IPS-NIHi7 (cell line): ENCODE results near the gene ZFP1.
"Not testable (repeated sequence)": the region's sequence is repeated elsewhere in the genome, so short reads cannot be mapped to it uniquely, and the experiment has no call there.

ENCODE experiments used
- DNase-seq: peaks from one replicate; pipeline ENCODE4 v3.0.0; 2012; ENCODE audit warnings: mixed read lengths; ENCODE audit errors: extremely low spot score

ZFP1 gene

DNA sequence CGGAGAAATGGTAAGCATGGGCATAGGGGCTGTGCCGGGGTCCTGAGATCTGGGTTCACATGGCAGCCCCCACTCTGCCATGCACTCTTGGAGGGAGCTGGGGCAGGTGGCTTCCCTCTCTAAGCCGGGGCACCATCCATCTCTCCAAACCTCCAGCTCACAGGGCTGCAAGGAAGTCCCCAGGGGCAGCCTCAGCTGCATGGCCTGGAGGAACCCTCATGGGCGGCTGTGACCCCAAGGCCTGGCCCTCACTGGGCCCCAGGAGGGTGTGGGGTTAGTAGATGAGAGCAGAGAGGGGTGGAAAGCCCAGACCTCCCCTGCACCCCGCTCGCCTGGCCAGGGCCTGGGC, 56.1 kb downstream of the ZFP1 start:
- DNase-seq: no peak

DNA sequence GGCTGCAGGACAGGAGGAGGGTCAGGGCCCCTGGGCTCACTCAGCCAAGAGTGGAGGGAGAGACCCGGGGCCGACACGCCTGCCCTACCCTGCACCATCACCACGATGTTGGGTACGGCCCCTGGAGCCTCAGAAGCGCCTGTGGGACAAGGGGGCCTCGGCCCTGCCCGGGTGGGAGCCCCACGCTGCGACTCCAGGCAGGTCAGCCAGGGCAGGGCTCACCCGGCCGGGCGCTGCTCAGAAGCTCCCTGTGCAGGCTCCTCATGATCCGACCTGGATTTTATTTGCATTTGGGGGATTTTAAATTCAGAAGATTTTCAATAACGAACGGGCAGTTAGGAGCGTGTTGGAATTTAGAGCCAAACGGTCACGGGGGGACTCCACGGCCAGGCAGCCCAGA, 56.6 kb downstream of the ZFP1 start:
- not testable (repeated sequence) for DNase-seq

DNA sequence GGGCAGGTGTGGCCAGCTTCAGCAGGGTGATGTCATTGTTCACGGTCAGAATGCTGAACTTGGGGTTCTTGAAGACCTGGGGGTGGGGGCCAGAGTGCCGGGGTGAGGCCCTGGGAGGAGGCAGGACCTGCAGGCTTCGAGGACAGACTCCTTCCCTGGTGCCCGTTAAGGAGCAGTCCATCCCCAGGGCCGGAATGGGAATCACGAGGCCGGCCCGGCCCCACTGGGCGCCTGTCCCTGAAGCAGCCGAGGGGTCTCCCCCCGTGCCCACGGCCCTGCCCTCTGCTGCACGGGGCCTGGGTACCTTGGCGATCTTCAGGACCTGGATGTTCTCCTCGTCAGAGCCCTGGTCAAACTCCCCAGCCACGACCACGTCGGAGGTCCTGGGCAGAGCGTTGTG, 57.1 kb downstream of the ZFP1 start:
- DNase-seq: not testable (repeated sequence)

DNA sequence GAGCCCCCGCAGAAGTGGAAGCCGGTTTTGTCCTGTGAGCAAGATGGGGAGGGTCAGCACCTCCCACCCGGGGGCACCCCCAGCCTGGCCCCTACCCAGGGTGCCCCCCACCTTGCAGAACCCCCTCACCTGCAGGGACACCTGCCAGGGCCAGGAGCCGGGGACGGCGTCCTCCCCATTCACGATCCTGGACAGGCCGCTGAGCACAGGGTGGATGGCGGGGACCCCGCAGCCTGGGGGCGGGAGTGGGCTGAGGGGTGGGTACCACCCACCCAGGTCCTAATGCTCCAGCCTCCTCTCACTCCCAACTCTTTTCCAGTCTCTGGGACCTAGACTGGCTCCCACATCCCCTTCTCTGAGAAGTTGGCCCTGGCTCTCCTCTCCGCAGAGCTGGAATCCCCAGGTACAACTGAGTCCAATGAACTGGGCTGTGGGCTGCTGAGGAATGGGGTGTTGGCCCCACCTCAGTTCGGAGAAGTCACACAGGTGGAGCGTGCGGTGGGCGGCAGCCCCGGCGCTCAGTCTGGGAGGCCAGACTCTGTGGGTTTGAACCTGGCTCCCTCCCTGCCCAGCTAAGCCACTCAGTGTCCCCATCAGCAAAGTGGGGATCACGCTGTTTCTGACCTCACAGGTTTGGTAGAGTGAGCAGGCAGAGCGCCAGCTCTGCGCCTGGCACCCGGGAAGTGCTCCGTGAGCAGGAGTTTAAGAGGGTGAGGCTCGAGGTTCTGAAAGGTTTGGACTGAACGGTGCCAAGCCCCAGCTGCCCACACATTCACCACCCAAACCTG, 57.8 kb downstream of the ZFP1 start:
- DNase-seq: not testable (repeated sequence)

DNA sequence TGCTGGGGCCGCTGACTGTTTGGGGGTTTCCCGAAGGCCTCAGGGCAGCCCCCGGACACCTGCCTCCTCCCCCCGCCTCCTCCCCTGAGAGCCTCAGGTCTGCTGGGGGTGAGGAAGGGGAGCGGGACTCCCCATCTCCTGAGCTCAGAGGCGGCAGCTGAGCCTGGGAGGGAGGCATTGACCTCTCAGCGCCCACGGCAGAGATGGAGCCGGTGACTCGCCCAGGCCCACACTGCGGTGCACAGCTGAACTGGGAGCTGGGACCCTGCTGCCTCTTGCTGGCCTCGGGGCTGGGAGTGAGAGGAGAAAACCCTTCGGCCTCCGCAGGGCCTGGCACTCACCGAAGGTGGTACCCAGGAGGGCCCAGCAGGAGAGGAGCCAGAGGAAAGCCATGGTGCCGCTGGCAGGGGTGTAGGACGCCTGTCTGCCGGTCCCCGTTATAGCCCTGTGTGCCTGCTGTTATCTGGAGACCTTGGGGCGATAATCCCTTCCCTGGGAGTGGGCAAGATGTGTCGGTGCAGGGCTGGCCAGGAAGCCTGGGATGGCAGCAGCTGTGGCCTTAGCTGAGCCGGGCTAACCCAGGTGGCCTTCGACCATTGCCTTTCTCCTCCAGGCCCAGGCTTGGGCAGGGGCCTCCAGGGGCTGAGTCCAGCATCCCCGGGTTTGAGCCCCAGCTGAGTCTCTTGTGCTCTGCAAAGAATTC, 58.6 kb downstream of the ZFP1 start, which contains the start of gene CTRB2:
TSS of gene CTRB2 (minus strand) at position 413 of the 703 bp plus-strand sequence. CDS start at position 393, 20 bp downstream.
- DNase-seq: peak; percentile 10

DNA sequence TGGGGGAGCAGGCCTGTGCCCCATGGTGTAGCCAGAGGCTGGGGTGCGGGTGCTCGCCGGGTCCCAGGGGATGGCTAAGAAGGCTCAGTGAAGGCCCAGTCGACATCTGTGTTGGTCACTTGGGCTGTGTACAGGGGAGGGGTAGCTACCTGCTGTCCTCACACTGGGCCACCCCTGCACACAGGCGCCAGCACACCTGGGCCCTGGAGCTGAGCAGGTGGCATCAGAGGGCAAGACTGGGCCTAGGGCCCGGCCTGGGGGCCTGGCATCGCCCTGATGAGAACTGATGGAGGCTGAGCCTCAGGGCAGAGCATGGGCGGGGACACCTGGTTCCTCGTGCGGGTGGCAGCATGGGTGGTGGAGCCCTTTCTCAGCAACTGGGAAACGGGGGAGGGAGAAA, 59.5 kb downstream of the ZFP1 start:
- no peak for DNase-seq

DNA sequence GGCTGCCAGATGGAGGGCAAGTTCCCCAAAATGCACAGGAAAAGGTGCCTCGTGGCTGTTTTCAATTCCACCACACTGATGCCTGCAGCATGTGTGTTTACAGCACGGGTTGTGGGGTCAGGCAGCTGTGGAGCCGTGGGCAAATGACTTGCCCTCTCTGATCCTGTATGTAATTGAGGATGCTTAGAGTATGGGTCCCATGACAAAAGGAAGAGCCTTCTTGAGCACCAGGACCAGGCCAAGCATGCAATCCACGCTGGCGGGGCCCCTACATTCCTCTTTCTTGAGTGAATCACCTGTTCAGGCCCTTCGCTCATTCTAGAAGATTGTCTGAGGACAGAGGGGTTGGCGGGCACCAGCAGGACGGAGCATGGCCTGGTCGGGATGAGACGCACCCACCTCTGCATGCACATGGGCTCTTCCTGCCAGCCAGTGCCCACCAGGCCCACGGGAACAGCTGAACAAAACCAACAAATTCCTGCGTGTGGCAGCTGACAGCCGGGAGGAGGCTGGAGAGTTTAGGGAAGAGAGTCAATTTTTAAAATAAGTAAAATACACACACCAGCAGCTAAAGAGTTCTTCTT, 60.0 kb downstream of the ZFP1 start:
- DNase-seq: no peak

DNA sequence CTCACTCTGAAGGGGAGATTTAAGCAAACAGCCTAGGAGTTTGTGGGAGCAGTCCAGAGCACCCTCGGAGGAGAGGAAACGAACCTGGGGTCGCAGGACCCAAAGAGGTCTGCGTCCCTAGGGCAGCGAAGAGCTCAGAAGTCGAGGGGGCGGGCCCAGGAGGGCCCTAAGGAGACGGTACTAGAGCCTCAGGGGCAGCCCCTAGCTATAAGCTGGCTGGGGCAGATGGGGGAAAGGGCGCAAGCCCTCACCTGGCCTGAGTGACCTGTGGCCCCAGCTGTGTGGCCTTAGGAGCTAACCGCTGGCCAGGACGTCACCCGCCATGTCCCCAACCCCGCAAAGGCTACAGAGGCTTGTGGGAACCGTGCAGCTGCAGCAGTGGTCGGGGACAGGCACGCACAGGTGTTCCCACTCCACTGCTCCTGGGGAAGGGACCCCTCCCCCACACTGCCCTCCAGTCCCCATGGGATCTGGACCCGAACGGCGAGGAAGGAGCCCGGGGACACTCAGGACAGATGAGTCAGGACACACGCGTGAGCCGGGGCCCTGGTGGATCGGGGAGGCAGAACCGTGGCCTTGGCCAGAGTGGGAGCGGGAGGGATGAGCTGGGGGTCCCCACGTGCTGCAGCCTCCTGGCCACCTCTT, 60.7 kb downstream of the ZFP1 start:
- DNase-seq: no peak

DNA sequence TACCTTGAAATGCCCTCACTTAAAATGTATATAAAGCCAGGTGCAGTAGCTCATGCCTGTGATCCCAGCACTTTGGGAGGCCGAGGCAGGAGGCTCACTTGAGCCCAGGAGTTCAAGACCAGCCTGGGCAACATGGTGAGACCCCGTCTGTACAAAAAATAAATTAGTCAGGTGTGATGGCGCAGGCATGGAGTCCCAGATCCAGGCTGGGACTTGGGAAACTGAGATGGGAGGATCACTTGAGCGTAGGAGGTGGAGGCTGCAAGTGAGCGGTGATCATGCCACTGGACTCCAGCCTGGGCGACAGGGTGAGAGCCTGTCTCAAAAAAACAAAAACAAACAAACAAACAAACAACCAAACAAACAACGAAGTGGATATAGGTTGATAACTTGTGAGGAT, 61.2 kb downstream of the ZFP1 start:
- not testable (repeated sequence) for DNase-seq

DNA sequence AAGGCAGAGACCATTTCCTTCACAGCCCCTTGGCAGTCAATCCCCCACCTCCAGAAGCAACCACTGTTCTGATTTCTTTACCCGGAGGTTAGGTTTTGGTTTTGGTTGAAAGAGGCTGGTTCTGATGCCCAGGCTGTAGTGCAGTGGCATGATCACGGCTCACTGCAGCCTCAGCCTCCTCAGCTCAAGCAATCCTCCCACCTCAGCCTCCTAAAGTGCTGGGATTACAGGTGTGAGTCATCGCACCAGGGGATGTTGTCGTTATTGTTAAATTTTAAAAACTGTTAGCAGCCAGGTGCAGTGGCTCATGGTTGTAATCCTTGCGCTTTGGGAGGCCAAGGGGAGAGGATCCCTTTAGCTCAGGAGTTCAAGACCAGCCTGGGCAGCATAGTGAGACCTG, 61.6 kb downstream of the ZFP1 start:
- no peak for DNase-seq

DNA sequence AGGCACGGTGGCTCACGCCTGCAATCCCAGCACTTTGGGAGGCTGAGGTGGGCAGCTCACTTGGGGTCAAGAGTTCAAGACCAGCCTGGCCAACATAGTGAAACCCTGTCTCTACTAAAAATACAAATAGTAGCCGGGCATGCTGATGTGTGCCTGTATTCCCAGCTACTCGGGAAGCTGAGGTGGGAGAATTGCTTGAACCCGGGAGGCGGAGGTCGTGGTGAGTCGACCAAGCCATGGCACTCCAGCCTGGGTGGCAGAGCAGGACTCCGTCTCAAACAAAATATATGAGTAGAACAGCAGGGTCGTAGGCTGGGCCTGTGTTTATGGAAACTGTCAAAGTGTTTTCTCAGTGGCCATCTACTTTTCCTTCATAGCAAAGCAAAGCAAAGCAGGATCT, 63.0 kb downstream of the ZFP1 start:
- DNase-seq: not testable (repeated sequence)

DNA sequence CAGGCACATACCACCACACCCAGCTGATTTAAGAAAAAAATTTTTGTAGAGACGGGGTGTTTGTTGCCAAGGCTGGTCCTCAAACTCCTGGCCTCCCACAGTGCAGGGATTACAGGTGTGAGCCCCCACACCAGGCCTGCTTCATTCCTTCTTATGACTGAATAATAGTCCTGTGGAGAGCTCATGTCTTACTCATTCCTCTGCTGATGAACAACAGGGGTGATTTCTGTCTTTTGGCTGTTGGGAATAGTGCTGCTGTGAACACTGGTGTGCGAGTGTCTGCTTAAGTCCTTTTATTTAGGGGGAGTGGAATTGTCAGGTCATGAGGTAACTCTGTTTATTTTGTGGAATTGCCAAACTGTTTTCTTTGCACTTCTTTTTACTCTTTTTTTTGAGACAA, 67.8 kb downstream of the ZFP1 start:
- no peak for DNase-seq

DNA sequence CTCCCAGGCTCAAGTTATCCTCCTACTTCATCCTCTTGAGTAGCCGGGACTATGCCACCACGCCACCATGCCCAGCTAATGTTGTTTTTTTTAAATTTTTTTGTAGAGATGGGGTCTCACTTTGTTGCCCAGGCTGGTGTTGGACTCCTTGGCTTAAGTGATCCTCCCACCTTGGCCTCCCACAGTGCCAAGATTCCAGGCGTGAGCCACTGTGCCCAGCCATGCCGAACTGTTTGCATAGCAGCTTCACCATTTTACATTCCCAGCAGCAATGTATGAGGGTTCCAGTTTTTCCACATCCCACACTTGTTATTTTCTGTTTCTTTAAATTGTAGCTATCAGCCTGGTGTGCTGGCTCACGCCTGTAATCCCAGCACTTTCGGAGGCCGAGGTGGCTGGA, 68.3 kb downstream of the ZFP1 start:
- DNase-seq: no peak

DNA sequence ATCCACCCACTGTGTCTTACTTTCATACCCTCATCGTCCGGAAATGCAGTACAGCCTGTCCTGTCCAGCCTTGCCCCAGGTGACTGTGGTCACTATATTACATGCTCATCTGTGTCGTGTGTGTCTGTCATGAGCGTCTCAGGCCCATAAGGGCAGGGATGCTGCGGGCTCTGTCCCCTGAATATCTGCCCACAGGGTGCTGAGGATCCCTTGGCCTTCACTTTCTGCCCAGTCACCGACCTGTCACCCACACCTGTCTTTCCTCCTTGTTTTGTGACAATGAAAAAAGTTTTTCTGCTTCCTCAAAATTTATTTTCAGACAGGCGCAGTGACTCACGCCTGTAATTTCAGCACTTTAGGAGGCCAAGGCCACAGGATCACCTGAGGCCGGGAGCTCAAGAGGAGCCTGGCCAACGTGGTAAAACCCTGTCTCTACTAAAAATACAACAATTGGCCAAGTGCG, 69.1 kb downstream of the ZFP1 start:
- DNase-seq: no peak

DNA sequence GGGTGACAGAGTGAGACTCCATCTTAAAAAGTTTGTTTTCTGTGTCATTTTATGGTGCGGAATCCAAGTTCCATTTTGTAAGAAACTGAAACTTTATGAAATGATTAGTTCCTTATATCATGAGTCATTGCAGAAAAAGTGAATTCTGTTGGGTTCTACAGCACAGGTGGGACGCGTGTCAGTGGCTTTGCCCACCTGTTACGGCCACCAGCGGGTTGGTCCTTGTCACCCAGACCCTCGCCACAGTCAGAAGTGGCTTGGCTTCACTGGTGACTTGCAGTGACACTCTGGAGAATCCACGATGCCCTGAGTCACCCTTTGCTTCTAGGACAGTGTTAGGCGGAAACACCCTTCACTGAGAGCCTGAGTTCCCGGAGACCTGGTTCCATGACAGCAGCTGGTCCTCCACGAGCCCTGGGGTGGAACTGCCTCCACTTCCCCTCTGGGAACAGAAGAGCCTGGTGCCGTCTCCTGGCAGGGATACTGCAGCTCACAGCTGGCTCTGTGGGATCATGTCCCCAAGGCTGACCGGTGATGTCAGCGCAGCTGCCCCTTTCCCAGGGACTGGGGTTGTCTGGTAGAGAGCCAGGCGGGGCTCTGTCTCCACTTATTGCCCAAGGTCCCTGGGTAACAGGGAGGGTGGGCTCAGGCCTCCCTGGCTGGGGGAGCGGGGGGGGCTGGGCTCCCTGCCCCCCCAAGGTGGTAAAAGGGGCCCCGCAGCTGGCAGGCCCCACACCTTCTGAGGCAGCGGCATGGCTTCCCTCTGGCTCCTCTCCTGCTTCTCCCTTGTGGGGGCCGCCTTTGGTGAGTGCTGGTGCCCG, 70.1 kb downstream of the ZFP1 start, which contains the start of gene CTRB1:
TSS of gene CTRB1 (plus strand) at position 733 of the 821 bp plus-strand sequence. CDS start at position 753, 20 bp downstream.
- DNase-seq: no peak

DNA sequence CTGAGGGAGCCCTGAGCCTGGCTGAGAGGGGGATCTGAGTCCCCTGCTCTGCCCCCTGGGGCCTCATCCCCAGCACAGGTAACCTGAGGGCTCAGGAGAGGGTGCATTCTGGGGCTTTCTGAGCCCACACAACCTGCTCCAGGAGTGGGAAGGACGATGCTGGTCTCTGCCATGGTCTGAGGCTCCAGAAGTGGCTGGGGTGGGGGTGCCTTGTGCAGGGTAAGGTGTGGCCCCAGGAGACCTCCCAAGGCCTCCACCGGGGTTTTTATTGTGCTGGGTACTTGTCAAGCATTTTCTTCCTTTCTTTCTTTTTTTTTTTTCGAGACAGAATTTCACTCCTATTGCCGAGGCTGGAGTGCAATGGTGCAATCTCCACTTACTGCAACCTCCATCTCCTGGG, 70.8 kb downstream of the ZFP1 start:
- no peak for DNase-seq

DNA sequence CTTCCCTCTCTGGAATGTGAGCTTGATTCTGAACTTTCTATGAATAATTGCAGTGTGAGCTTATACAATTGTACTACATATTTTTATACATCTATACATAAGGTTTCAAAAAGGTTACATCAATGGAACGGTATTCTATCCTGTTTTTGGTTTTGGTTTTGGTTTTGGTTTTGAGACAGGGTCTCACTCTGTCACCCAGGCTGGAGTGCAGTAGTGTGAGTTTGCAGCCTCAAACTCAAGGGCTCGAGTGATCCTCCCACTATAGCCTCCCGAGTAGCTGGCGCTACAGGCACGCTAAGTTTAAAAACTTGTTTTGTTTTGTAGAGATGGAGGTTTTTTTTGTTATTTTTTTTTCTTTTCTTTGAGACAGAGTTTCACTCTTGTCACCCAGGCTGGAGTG, 71.5 kb downstream of the ZFP1 start:
- DNase-seq: no peak
